Caco-2 (cell line): ENCODE results near the gene CRTAC1. TPM values are rescaled to one million over a fixed set of nuclear protein-coding genes. Genes with fewer than 3 reads are reported as not detected.

ENCODE experiments used
- BruUV-seq: library from RNA; stranded (reverse); fragments of 400-500 nt; replicated peaks from 2 replicates; lab custom pipeline; 2021; lab: Mats Ljungman, UMichigan
- CTCF ChIA-PET: fragments of 300-600 bp; sonication (Branson Sonifier 250); formaldehyde crosslinking; loops from one replicate; lab custom pipeline; 2022; ENCODE audit warnings: antibody characterized with exemption; lab: Charles Lee
- POLR2A ChIA-PET: fragments of 300-600 bp; sonication (Branson Sonifier 250); formaldehyde crosslinking; loops from one replicate; lab custom pipeline; 2022; ENCODE audit warnings: antibody characterized with exemption; lab: Charles Lee
- DNase-seq, 2 experiments: peaks; one replicate each; pipeline versions ENCODE4 v3.0.0 to v3.0.0-alpha.2; 2020 to 2022
- H3K27me3 ChIP-seq: replicated peaks from 2 replicates; pipeline ENCODE4 v1.6.0; 2011; ENCODE audit warnings: low read length; ENCODE audit not compliant: control insufficient read depth, insufficient read depth
- H3K36me3 ChIP-seq: 2 replicates; pipeline ENCODE4 v1.5.1; 2011; ENCODE audit warnings: low read length; ENCODE audit not compliant: control insufficient read depth, insufficient read depth
- H3K4me1 ChIP-seq: fragments of 250-450 bp; sonication (Bioruptor Pico); 2 replicates; pipeline ENCODE4 v1.5.1; 2020; ENCODE audit warnings: mild to moderate bottlenecking
- H3K4me3 ChIP-seq: 2 replicates; pipeline ENCODE4 v1.5.1; 2011; ENCODE audit warnings: low read depth, mild to moderate bottlenecking, control low read depth, low read length
- H3K9me3 ChIP-seq: fragments of 250-450 bp; sonication (Bioruptor Pico); 2 replicates; pipeline ENCODE4 v1.5.1; 2020; ENCODE audit warnings: mild to moderate bottlenecking, moderate library complexity
- H3K27ac Mint-ChIP-seq: one replicate; pipeline ENCODE4 v1.8.0; 2022; ENCODE audit warnings: mixed read lengths; ENCODE audit not compliant: unreplicated experiment
- H3K27me3 Mint-ChIP-seq: one replicate; pipeline ENCODE4 v1.8.0; 2022; ENCODE audit warnings: mixed read lengths; ENCODE audit not compliant: insufficient read depth, unreplicated experiment
- H3K36me3 Mint-ChIP-seq: one replicate; pipeline ENCODE4 v1.8.0; 2022; ENCODE audit warnings: mild to moderate bottlenecking, mixed read lengths; ENCODE audit not compliant: insufficient read depth, unreplicated experiment
- H3K4me1 Mint-ChIP-seq: one replicate; pipeline ENCODE4 v1.8.0; 2022; ENCODE audit warnings: low read depth, mixed read lengths; ENCODE audit not compliant: unreplicated experiment
- H3K4me3 Mint-ChIP-seq: one replicate; pipeline ENCODE4 v1.8.0; 2022; ENCODE audit warnings: mild to moderate bottlenecking, moderate library complexity, mixed read lengths; ENCODE audit not compliant: unreplicated experiment
- H3K9me3 Mint-ChIP-seq: one replicate; pipeline ENCODE4 v1.8.0; 2022; ENCODE audit warnings: mixed read lengths; ENCODE audit not compliant: unreplicated experiment
- CTCF ChIP-seq, 2 experiments: fragments of 200-600 bp in 1 of 2; IDR thresholded peaks; 1 replicate in 1 of 2; 2 replicates in 1 of 2; pipeline versions ENCODE4 v1.5.1 to v1.8.0; 2011 to 2022; ENCODE audit warnings: antibody characterized with exemption in 1 of 2, control low read depth in 1 of 2, inconsistent platforms in 1 of 2, low read depth in 1 of 2, low read length in 1 of 2, mild to moderate bottlenecking in 1 of 2, moderate library complexity in 1 of 2; ENCODE audit not compliant: insufficient read depth in 1 of 2, severe bottlenecking in 1 of 2, unreplicated experiment in 1 of 2
- intact Hi-C: fragments of 100-400 bp; cut with micrococcal nuclease; formaldehyde crosslinking; loops from one replicate; pipeline ENCODE4 v1.10.0; 2022; ENCODE audit not compliant: unreplicated experiment
- total RNA-seq: library from RNA; stranded (reverse); gene quantifications from 2 replicates; pipeline ENCODE4 v1.2.3, GENCODE V29; 2022

CRTAC1 gene
- total RNA-seq, 1 experiment from 2014 or later = not detected

- peaks cover 12% of the 10 kb centered on the region for H3K27me3 Mint-ChIP-seq
- TF ChIP-seq CTCF (IDR thresholded peaks at IDR 0.05; ENCODE audit: insufficient read depth in 1 of 2, low read depth in 1 of 2, low read length in 1 of 2, severe bottlenecking in 1 of 2, unreplicated experiment in 1 of 2) = no peak
- no peaks in the 10 kb centered on the region for H3K9me3 Mint-ChIP-seq
- H3K4me3 ChIP-seq = no peak overlapping the region
- POLR2A ChIA-PET = no interaction called here
- H3K4me1 Mint-ChIP-seq = peaks cover 4% of the 10 kb centered on the region
- no peak for DNase-seq
- intact Hi-C loops = loop anchor here (5.0 kb wide), 1 partner anchor 94 kb away; the partner anchor contains the start of gene SFRP5
- CTCF ChIA-PET = no interaction called here
- BruUV-seq = no TSS peak
- peaks cover 25% of the 10 kb centered on the region for H3K4me1 ChIP-seq
- no peak overlapping the region for H3K4me3 Mint-ChIP-seq
- no peaks in the 10 kb centered on the region for H3K36me3 ChIP-seq
- no peaks in the 10 kb centered on the region for H3K27me3 ChIP-seq
- H3K36me3 Mint-ChIP-seq = no peaks in the 10 kb centered on the region
- no peak overlapping the region for H3K27ac Mint-ChIP-seq
- H3K9me3 ChIP-seq = no peaks in the 10 kb centered on the region
Measured at GRCh38 chr10:97866524-97867219, 163.7 kb downstream of the CRTAC1 start.

- H3K36me3 Mint-ChIP-seq = no peaks in the 10 kb centered on the region
- ChIA-PET CTCF (no interaction called here), POLR2A (interaction anchor here (0.6 kb wide), 1 partner anchor 77 kb away, joined by 3 read pairs; no protein-coding TSS in a partner anchor)
- Histone ChIP-seq H3K4me3 (no peak overlapping the region), H3K27me3 (no peaks in the 10 kb centered on the region), H3K4me1 (peaks cover 32% of the 10 kb centered on the region), H3K36me3 (no peaks in the 10 kb centered on the region), H3K9me3 (no peaks in the 10 kb centered on the region)
- H3K27ac Mint-ChIP-seq = no peak overlapping the region
- H3K4me3 Mint-ChIP-seq = no peak overlapping the region
- BruUV-seq = no TSS peak
- peaks cover 5% of the 10 kb centered on the region for H3K27me3 Mint-ChIP-seq
- no peaks in the 10 kb centered on the region for H3K9me3 Mint-ChIP-seq
- DNase-seq = no peak
- no peak for TF ChIP-seq CTCF (IDR thresholded peaks at IDR 0.05; ENCODE audit: insufficient read depth in 1 of 2, low read depth in 1 of 2, low read length in 1 of 2, severe bottlenecking in 1 of 2, unreplicated experiment in 1 of 2)
- intact Hi-C loops = loop anchor here (5.0 kb wide), 1 partner anchor 93 kb away; the partner anchor contains the start of gene SFRP5
- H3K4me1 Mint-ChIP-seq = peaks cover 12% of the 10 kb centered on the region
Measured at GRCh38 chr10:97865488-97865887, 164.9 kb downstream of the CRTAC1 start.

- POLR2A ChIA-PET = no interaction called here
- H3K4me1 ChIP-seq = peaks cover 25% of the 10 kb centered on the region
- H3K4me3 ChIP-seq = no peak overlapping the region
- BruUV-seq = no TSS peak
- no peak for DNase-seq
- Mint-ChIP-seq H3K27me3 (peaks cover 3% of the 10 kb centered on the region), H3K27ac (no peak overlapping the region), H3K4me3 (no peak overlapping the region), H3K4me1 (peaks cover 12% of the 10 kb centered on the region), H3K36me3 (no peaks in the 10 kb centered on the region), H3K9me3 (no peaks in the 10 kb centered on the region)
- CTCF ChIA-PET = no interaction called here
- no peaks in the 10 kb centered on the region for H3K9me3 ChIP-seq
- H3K27me3 ChIP-seq = no peaks in the 10 kb centered on the region
- intact Hi-C loops = no loop called here
- TF ChIP-seq CTCF (IDR thresholded peaks at IDR 0.05; ENCODE audit: insufficient read depth in 1 of 2, low read depth in 1 of 2, low read length in 1 of 2, severe bottlenecking in 1 of 2, unreplicated experiment in 1 of 2) = no peak
- H3K36me3 ChIP-seq = no peaks in the 10 kb centered on the region
Measured at GRCh38 chr10:97863808-97864207, 166.6 kb downstream of the CRTAC1 start.
